Measurements from ENCODE around the gene ARHGEF28. TPM values are rescaled to one million over a fixed set of nuclear protein-coding genes. Genes with fewer than 3 reads are reported as not detected.

ARHGEF28 gene
- total and polyA plus RNA-seq, 2 experiments from 2014 or later: 3.5 to 11.2 TPM

DNA sequence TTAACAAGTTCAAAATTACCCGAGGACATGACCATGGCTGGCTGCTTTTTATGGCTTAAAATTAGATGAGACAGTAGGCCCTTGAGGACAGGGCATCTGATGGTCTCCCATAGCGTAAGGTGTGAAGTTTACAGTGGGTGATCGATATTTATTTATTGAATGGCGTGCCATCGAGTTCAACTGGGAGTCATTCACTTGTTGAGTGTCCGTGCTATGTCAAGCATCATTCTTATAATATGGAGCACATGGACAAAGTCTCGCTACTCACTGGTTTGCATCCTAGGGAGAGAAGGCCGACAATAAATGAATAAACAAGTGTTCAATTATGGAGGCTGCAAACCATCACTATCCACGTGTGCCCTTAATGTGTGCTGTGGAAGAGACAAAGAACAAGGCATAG lies 277.2 kb downstream of the ARHGEF28 start:
- Histone ChIP-seq H3K27ac (no peak overlapping the region), H3K79me2 (no peaks in the 10 kb centered on the region), H3K4me2 (no peak overlapping the region), H3K4me1 (ENCODE audit: insufficient read depth) (no peaks in the 10 kb centered on the region), H3K4me3 (no peak overlapping the region), H3K9me2 (replicated peaks; ENCODE audit: insufficient read depth) (no peaks in the 10 kb centered on the region), H3K36me3 (replicated peaks; ENCODE audit: insufficient read depth, low read depth) (no peaks in the 10 kb centered on the region), H3K9me3 (ENCODE audit: low read depth) (no peaks in the 10 kb centered on the region), H3K27me3 (no peaks in the 10 kb centered on the region), H4K20me1 (ENCODE audit: insufficient read depth, poor library complexity, severe bottlenecking) (no peaks in the 10 kb centered on the region), H2AFZ (no peak overlapping the region)
- no peak for DNase-seq (ENCODE audit: low spot score)
- TF ChIP-seq EZH2phosphoT487 (IDR thresholded peaks at IDR 0.05; ENCODE audit: low read depth, severe bottlenecking, unreplicated experiment): no peak
- 90% methylated on average over 9 of the region's 9 CpGs for WGBS (ENCODE audit: low lambda C conversion rate, missing lambda C conversion rate)

DNA sequence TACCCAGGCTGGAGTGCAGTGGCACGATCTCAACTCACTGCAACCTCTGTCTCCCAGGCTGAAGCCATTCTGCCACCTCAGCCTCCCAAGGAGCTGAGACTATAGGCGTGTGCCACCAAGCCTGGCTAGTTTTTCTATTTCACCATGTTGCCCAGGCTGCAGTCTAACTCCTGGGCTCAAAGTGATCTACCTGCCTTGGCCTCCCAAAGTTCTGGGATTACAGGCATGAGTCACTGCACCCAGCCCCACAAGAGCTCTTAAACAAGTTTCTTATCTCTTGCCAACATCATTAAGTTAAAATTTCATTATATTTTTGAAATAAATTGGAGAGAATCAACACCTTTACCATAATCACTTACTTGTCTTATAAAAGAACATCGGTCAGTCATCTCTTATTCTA lies 280.3 kb downstream of the ARHGEF28 start:
- Histone ChIP-seq H3K79me2 (no peaks in the 10 kb centered on the region), H3K4me3 (no peak overlapping the region), H3K4me2 (no peak overlapping the region), H4K20me1 (ENCODE audit: insufficient read depth, poor library complexity, severe bottlenecking) (no peaks in the 10 kb centered on the region), H3K27me3 (no peaks in the 10 kb centered on the region), H3K9me3 (ENCODE audit: low read depth) (no peaks in the 10 kb centered on the region), H3K36me3 (replicated peaks; ENCODE audit: insufficient read depth, low read depth) (no peaks in the 10 kb centered on the region), H3K27ac (no peak overlapping the region), H3K9me2 (replicated peaks; ENCODE audit: insufficient read depth) (no peaks in the 10 kb centered on the region), H3K4me1 (ENCODE audit: insufficient read depth) (no peaks in the 10 kb centered on the region), H2AFZ (no peak overlapping the region)
- TF ChIP-seq EZH2 (IDR thresholded peaks at IDR 0.05; ENCODE audit: borderline replicate concordance) (no peak), EZH2phosphoT487 (IDR thresholded peaks at IDR 0.05; ENCODE audit: low read depth, severe bottlenecking, unreplicated experiment) (no peak)
- TF ChIP-seq, protein P1, sequence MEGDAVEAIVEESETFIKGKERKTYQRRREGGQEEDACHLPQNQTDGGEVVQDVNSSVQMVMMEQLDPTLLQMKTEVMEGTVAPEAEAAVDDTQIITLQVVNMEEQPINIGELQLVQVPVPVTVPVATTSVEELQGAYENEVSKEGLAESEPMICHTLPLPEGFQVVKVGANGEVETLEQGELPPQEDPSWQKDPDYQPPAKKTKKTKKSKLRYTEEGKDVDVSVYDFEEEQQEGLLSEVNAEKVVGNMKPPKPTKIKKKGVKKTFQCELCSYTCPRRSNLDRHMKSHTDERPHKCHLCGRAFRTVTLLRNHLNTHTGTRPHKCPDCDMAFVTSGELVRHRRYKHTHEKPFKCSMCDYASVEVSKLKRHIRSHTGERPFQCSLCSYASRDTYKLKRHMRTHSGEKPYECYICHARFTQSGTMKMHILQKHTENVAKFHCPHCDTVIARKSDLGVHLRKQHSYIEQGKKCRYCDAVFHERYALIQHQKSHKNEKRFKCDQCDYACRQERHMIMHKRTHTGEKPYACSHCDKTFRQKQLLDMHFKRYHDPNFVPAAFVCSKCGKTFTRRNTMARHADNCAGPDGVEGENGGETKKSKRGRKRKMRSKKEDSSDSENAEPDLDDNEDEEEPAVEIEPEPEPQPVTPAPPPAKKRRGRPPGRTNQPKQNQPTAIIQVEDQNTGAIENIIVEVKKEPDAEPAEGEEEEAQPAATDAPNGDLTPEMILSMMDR (IDR thresholded peaks at IDR 0.05; ENCODE audit: poor library complexity): no peak
- 100% methylated on average over 3 of the region's 3 CpGs for WGBS (ENCODE audit: low lambda C conversion rate, missing lambda C conversion rate)
- DNase-seq (ENCODE audit: low spot score): no peak

DNA sequence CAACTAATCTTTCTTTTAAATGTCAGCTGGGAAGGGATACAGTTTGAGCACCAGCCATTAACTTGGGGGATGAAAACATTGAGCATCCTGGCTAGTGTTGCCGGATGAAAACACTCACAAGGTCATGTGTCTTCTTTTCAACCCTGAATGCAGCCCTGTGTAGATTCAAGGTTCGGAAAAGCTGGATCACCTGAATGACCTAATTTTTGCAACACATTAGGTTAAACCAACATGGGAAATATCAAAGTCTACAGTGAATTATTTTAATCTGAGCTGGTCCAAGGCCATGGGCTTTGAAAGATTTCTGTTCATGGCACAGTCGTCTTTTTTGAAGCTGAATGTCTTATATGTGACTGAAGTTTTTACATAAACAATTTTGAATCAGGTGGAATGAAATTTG lies 281.2 kb downstream of the ARHGEF28 start:
- Histone ChIP-seq H3K27ac (no peak overlapping the region), H2AFZ (no peak overlapping the region), H3K36me3 (replicated peaks; ENCODE audit: insufficient read depth, low read depth) (no peaks in the 10 kb centered on the region), H3K79me2 (no peaks in the 10 kb centered on the region), H3K4me3 (no peak overlapping the region), H3K4me1 (ENCODE audit: insufficient read depth) (no peaks in the 10 kb centered on the region), H3K27me3 (no peaks in the 10 kb centered on the region), H3K9me2 (replicated peaks; ENCODE audit: insufficient read depth) (no peaks in the 10 kb centered on the region), H3K4me2 (no peak overlapping the region), H4K20me1 (ENCODE audit: insufficient read depth, poor library complexity, severe bottlenecking) (no peaks in the 10 kb centered on the region), H3K9me3 (ENCODE audit: low read depth) (no peaks in the 10 kb centered on the region)
- WGBS (ENCODE audit: low lambda C conversion rate, missing lambda C conversion rate): 83% methylated on average over 3 of the region's 3 CpGs
- DNase-seq (ENCODE audit: low spot score): no peak
- TF ChIP-seq, protein P1 (IDR thresholded peaks at IDR 0.05; ENCODE audit: poor library complexity): no peak
- TF ChIP-seq EZH2 (IDR thresholded peaks at IDR 0.05; ENCODE audit: borderline replicate concordance): no peak
- no peak for TF ChIP-seq EZH2phosphoT487 (IDR thresholded peaks at IDR 0.05; ENCODE audit: low read depth, severe bottlenecking, unreplicated experiment)

DNA sequence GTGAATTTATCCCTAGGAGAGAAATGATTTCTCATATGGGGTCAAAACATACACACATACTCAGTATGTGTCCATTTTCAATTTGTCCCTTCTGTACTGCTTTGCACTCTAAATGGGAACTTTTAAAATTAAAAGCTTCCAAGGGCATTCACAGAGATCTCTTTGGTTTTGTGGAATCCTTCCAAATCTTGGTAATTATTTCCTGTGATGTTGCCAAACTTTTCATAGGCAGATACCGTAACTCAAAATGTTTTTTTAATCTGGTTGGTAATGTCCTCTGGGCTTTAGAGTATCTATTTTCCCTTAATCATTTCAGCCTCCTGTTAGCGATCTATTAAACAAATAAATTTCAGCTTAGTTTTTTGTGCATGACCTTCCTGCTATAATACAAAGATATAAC lies 282.4 kb downstream of the ARHGEF28 start:
- Histone ChIP-seq H3K9me3 (ENCODE audit: low read depth) (no peaks in the 10 kb centered on the region), H3K27ac (no peak overlapping the region)
- WGBS (ENCODE audit: low lambda C conversion rate, missing lambda C conversion rate): 59% methylated on average over 2 of the region's 2 CpGs

More for the DNA sequence above, 282.4 kb downstream of the ARHGEF28 start:
- no peak for DNase-seq (ENCODE audit: low spot score)
- peaks cover 7% of the 10 kb centered on the region for H3K4me1 ChIP-seq (ENCODE audit: insufficient read depth)
- no peak overlapping the region for H3K4me3 ChIP-seq
- H3K9me2 ChIP-seq (replicated peaks; ENCODE audit: insufficient read depth): no peaks in the 10 kb centered on the region
- H2AFZ ChIP-seq: no peak overlapping the region
- H4K20me1 ChIP-seq (ENCODE audit: insufficient read depth, poor library complexity, severe bottlenecking): no peaks in the 10 kb centered on the region
- H3K36me3 ChIP-seq (replicated peaks; ENCODE audit: insufficient read depth, low read depth): no peaks in the 10 kb centered on the region
- no peak for TF ChIP-seq EZH2phosphoT487 (IDR thresholded peaks at IDR 0.05; ENCODE audit: low read depth, severe bottlenecking, unreplicated experiment)
- TF ChIP-seq, protein P1 (IDR thresholded peaks at IDR 0.05; ENCODE audit: poor library complexity): no peak
- TF ChIP-seq EZH2 (IDR thresholded peaks at IDR 0.05; ENCODE audit: borderline replicate concordance): no peak
- no peaks in the 10 kb centered on the region for H3K79me2 ChIP-seq
- H3K27me3 ChIP-seq: no peaks in the 10 kb centered on the region
- no peak overlapping the region for H3K4me2 ChIP-seq
